ENCODE measurements around the gene ATCAY.
"Not testable (repeated sequence)": the region's sequence is repeated elsewhere in the genome, so short reads cannot be mapped to it uniquely, and the experiment has no call there.

Gene ATCAY

GRCh38 chr19:3863648-3864047, 16.8 kb upstream of the ATCAY start:
- TF ChIP-seq CTCF (IDR thresholded peaks at IDR 0.05; ENCODE audit: low read depth, low read length, missing control alignments), result no peak
- H3K4me3 ChIP-seq (ENCODE audit: low read depth, low read length), result no peak overlapping the region
- in situ Hi-C loops (cut with HindIII; ENCODE audit: low sequenced_read_pairs), result no loop called here
- no peak for DNase-seq (ENCODE audit: low read depth)

GRCh38 chr19:3866910-3867638, 13.4 kb upstream of the ATCAY start:
- in situ Hi-C loops (cut with HindIII; ENCODE audit: low sequenced_read_pairs), result loop anchor here (5.0 kb wide), 1 partner anchor 35 kb away; no protein-coding TSS in a partner anchor
- no peak overlapping the region for H3K4me3 ChIP-seq (ENCODE audit: low read depth, low read length)
- DNase-seq (ENCODE audit: low read depth), result no peak
- TF ChIP-seq CTCF (IDR thresholded peaks at IDR 0.05; ENCODE audit: low read depth, low read length, missing control alignments), result no peak

- no peak for TF ChIP-seq CTCF (IDR thresholded peaks at IDR 0.05; ENCODE audit: low read depth, low read length, missing control alignments)
- H3K4me3 ChIP-seq (ENCODE audit: low read depth, low read length), result no peak overlapping the region
- in situ Hi-C loops (cut with HindIII; ENCODE audit: low sequenced_read_pairs), result loop anchor here (5.0 kb wide), 1 partner anchor 36 kb away; no protein-coding TSS in a partner anchor
- no peak for DNase-seq (ENCODE audit: low read depth)
These were observed 12.3 kb upstream of the ATCAY start for GRCh38 chr19:3867971-3868769.

GRCh38 chr19:3868770-3869456, 11.6 kb upstream of the ATCAY start, which contains the start of gene ZFR2:
TSS of gene ZFR2 (minus strand) at chr19:3869038. CDS start at chr19:3869017, 21 bp downstream.
- DNase-seq (ENCODE audit: low read depth), result no peak
- in situ Hi-C loops (cut with HindIII; ENCODE audit: low sequenced_read_pairs), result loop anchor here (5.0 kb wide), 1 partner anchor 37 kb away; no protein-coding TSS in a partner anchor
- no peak for TF ChIP-seq CTCF (IDR thresholded peaks at IDR 0.05; ENCODE audit: low read depth, low read length, missing control alignments)
- H3K4me3 ChIP-seq (ENCODE audit: low read depth, low read length), result no peak within 1 kb of the TSS

GRCh38 chr19:3873151-3873550, 7.3 kb upstream of the ATCAY start:
- DNase-seq (ENCODE audit: low read depth), result no peak
- no peak overlapping the region for H3K4me3 ChIP-seq (ENCODE audit: low read depth, low read length)
- in situ Hi-C loops (cut with HindIII; ENCODE audit: low sequenced_read_pairs), result no loop called here
- TF ChIP-seq CTCF (IDR thresholded peaks at IDR 0.05; ENCODE audit: low read depth, low read length, missing control alignments), result no peak

DNA sequence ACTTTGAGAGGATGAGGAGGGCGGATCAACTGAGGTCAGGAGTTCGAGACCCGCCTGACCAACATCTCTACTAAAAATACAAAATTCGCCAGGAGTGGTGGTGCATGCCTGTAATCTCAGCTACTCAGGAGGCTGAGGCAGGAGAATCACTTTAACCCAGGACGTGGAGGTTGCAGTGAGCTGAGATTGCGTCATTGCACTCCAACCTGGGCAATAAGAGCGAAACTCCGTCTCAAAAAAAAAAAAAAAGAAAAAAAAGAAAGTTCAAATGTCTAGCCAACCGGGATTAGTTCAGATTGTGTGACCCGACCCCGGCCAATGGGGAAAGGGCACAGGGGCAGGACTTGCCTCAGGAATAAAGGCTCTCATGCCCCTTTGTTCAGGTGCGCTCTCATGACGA, 5.8 kb upstream of the ATCAY start:
- not testable (repeated sequence) for H3K4me3 ChIP-seq (ENCODE audit: low read depth, low read length); DNase-seq (ENCODE audit: low read depth)

More for the DNA sequence above, 5.8 kb upstream of the ATCAY start:
- in situ Hi-C loops (cut with HindIII; ENCODE audit: low sequenced_read_pairs), result loop anchor here (5.0 kb wide), 1 partner anchor 77 kb away; no protein-coding TSS in a partner anchor

Measured in astrocyte of the cerebellum (primary cell).